H1 (cell line): ENCODE results near the gene SRRM5. TPM values are rescaled to one million over a fixed set of nuclear protein-coding genes. Genes with fewer than 3 reads are reported as not detected.

Experiments used
- CTCF ChIA-PET: fragments of 300-600 bp; sonication (Branson Sonifier 250); formaldehyde crosslinking; loops from one replicate; lab custom pipeline; 2021; ENCODE audit not compliant: partially characterized antibody; lab: Charles Lee
- POLR2A ChIA-PET: fragments of 300-600 bp; sonication (Branson Sonifier 250); formaldehyde crosslinking; loops from one replicate; lab custom pipeline; 2021; ENCODE audit warnings: inconsistent platforms; ENCODE audit not compliant: partially characterized antibody; lab: Charles Lee
- DNase-seq, 2 experiments: peaks; one replicate each; pipeline versions ENCODE4 v3.0.0 to v3.0.0-alpha.2; 2010 to 2022; ENCODE audit warnings: low spot score in 2 of 2, low read depth in 1 of 2, mixed read lengths in 1 of 2
- FAIRE-seq: peaks from 2 replicates; lab custom pipeline; 2011; peaks lifted over from hg19 to GRCh38; lab: Jason Lieb, UNC
- H2AFZ ChIP-seq: 2 replicates; pipeline ENCODE4 v1.8.1; 2012; ENCODE audit warnings: low read length, inconsistent platforms
- H2AK5ac ChIP-seq: 2 replicates; pipeline ENCODE4 v1.6.1; 2013; ENCODE audit warnings: low read depth, low read length
- H2BK120ac ChIP-seq: replicated peaks from 2 replicates; pipeline ENCODE3; 2013; ENCODE audit warnings: low read depth, low read length, inconsistent platforms
- H2BK12ac ChIP-seq: 2 replicates; pipeline ENCODE4 v1.6.1; 2013; ENCODE audit warnings: low read depth, low read length
- H2BK15ac ChIP-seq: 2 replicates; pipeline ENCODE4 v1.6.1; 2013; ENCODE audit warnings: low read length
- H2BK20ac ChIP-seq: 2 replicates; pipeline ENCODE4 v1.6.1; 2013; ENCODE audit warnings: low read length
- H2BK5ac ChIP-seq: 2 replicates; pipeline ENCODE4 v1.6.1; 2013; ENCODE audit warnings: low read depth, low read length
- H3K14ac ChIP-seq: 2 replicates; pipeline ENCODE4 v1.6.1; 2013; ENCODE audit warnings: inconsistent platforms; ENCODE audit not compliant: insufficient read length
- H3K18ac ChIP-seq: 2 replicates; pipeline ENCODE4 v1.6.1; 2013; ENCODE audit warnings: low read length; ENCODE audit errors: extremely low read depth
- H3K23ac ChIP-seq: 2 replicates; pipeline ENCODE4 v1.6.1; 2013; ENCODE audit warnings: inconsistent platforms; ENCODE audit not compliant: insufficient read length
- H3K23me2 ChIP-seq: 2 replicates; pipeline ENCODE4 v1.6.1; 2013; ENCODE audit warnings: low read depth, low read length
- H3K27ac ChIP-seq: 2 replicates; pipeline ENCODE4 v1.6.1; 2011; ENCODE audit warnings: low read depth, low read length, inconsistent platforms
- H3K27me3 ChIP-seq, 4 experiments: replicated peaks in 1 of 4; 1 replicate in 1 of 4; 2 replicates in 3 of 4; pipeline versions ENCODE4 v1.6.1 to v1.8.1; 2011 to 2013; ENCODE audit warnings: low read length in 3 of 4, mild to moderate bottlenecking in 3 of 4, inconsistent platforms in 2 of 4, mixed read lengths in 2 of 4, moderate library complexity in 1 of 4; ENCODE audit not compliant: control insufficient read depth in 3 of 4, insufficient read depth in 3 of 4; ENCODE audit errors: extremely low read depth in 1 of 4
- H3K36me3 ChIP-seq, 4 experiments: 2 replicates each; pipeline versions ENCODE4 v1.6.1 to v1.8.1; 2011 to 2013; ENCODE audit warnings: mild to moderate bottlenecking in 4 of 4, low read length in 3 of 4, moderate library complexity in 2 of 4, control low read depth in 1 of 4, inconsistent platforms in 1 of 4; ENCODE audit not compliant: insufficient read depth in 4 of 4, control insufficient read depth in 2 of 4
- H3K4ac ChIP-seq: replicated peaks from 2 replicates; pipeline ENCODE3; 2013; ENCODE audit warnings: low read length, low read depth, mixed read lengths, inconsistent platforms; ENCODE audit not compliant: insufficient read length
- H3K4me1 ChIP-seq, 4 experiments: replicated peaks in 1 of 4; 1 replicate in 1 of 4; 2 replicates in 3 of 4; pipeline versions ENCODE4 v1.6.1 to v1.8.1; 2011 to 2013; ENCODE audit warnings: low read length in 3 of 4, inconsistent platforms in 2 of 4, mixed read lengths in 1 of 4; ENCODE audit not compliant: insufficient read depth in 4 of 4, control insufficient read depth in 3 of 4
- H3K4me2 ChIP-seq, 2 experiments: 2 replicates each; pipeline versions ENCODE4 v1.6.1 to v1.8.1; 2011 to 2013; ENCODE audit warnings: low read depth in 2 of 2, low read length in 2 of 2, control low read depth in 1 of 2, inconsistent platforms in 1 of 2, mild to moderate bottlenecking in 1 of 2; ENCODE audit not compliant: insufficient read depth in 1 of 2
- H3K4me3 ChIP-seq, 4 experiments: fragments of 200-600, 300-600 bp in 1 of 4; sonication (generic), shearing (Covaris generic), sonication (Bioruptor Twin) in 1 of 4; 2 replicates each; pipeline versions ENCODE4 v1.5.1 to v1.8.1; 2011 to 2016; ENCODE audit warnings: low read length in 4 of 4, low read depth in 3 of 4, control low read depth in 2 of 4, inconsistent platforms in 2 of 4, mild to moderate bottlenecking in 2 of 4, mixed read lengths in 1 of 4, moderate library complexity in 1 of 4; ENCODE audit not compliant: insufficient read depth in 2 of 4; ENCODE audit errors: extremely low read depth in 1 of 4
- H3K56ac ChIP-seq: replicated peaks from 2 replicates; pipeline ENCODE3; 2013; ENCODE audit warnings: low read depth, mild to moderate bottlenecking, mixed read lengths, low read length, inconsistent platforms; ENCODE audit not compliant: insufficient read length
- H3K79me1 ChIP-seq: 2 replicates; pipeline ENCODE4 v1.6.1; 2013; ENCODE audit warnings: low read depth, low read length, control low read depth
- H3K79me2 ChIP-seq, 2 experiments: 2 replicates each; pipeline versions ENCODE4 v1.6.1 to v1.8.1; 2012 to 2013; ENCODE audit warnings: low read length in 2 of 2, mild to moderate bottlenecking in 2 of 2, inconsistent platforms in 1 of 2; ENCODE audit not compliant: insufficient read depth in 2 of 2, control insufficient read depth in 1 of 2
- H3K9ac ChIP-seq, 4 experiments: replicated peaks in 1 of 4; 1 replicate in 1 of 4; 2 replicates in 3 of 4; pipeline versions ENCODE4 v1.6.1 to v1.8.1; 2011 to 2013; ENCODE audit warnings: low read depth in 3 of 4, low read length in 3 of 4, control low read depth in 2 of 4, mild to moderate bottlenecking in 2 of 4, moderate library complexity in 2 of 4, inconsistent platforms in 1 of 4; ENCODE audit errors: extremely low read depth in 1 of 4
- H3K9me3 ChIP-seq, 2 experiments: 2 replicates each; pipeline versions ENCODE4 v1.6.1 to v1.8.1; 2012 to 2013; ENCODE audit warnings: mild to moderate bottlenecking in 2 of 2, moderate library complexity in 2 of 2, control low read depth in 1 of 2, inconsistent platforms in 1 of 2, low read depth in 1 of 2, low read length in 1 of 2, mixed read lengths in 1 of 2; ENCODE audit not compliant: insufficient read depth in 2 of 2
- H4K20me1 ChIP-seq, 2 experiments: replicated peaks in 1 of 2; 2 replicates each; pipeline versions ENCODE3 to v1.8.1; 2011 to 2013; ENCODE audit warnings: inconsistent platforms in 2 of 2, low read length in 2 of 2, mild to moderate bottlenecking in 1 of 2; ENCODE audit not compliant: insufficient read depth in 2 of 2, control insufficient read depth in 1 of 2
- H4K5ac ChIP-seq: 2 replicates; pipeline ENCODE4 v1.6.1; 2013; ENCODE audit warnings: low read length, low read depth, mixed read lengths, inconsistent platforms; ENCODE audit not compliant: insufficient read length
- H4K8ac ChIP-seq: 2 replicates; pipeline ENCODE4 v1.8.0; 2013; ENCODE audit warnings: mild to moderate bottlenecking, moderate library complexity, low read length, inconsistent platforms; ENCODE audit not compliant: insufficient read depth; ENCODE audit errors: extremely low read depth
- H4K91ac ChIP-seq: replicated peaks from 2 replicates; pipeline ENCODE3; 2013; ENCODE audit warnings: low read length, mixed read lengths, inconsistent platforms; ENCODE audit not compliant: insufficient read length
- BACH1 ChIP-seq: IDR thresholded peaks from 2 replicates; pipeline ENCODE4 v1.6.1; 2012; ENCODE audit warnings: low read length, improper control_type of control experiment
- BCL11A ChIP-seq, 2 experiments: IDR thresholded peaks; one replicate each; pipeline ENCODE4 v1.6.1; 2011; ENCODE audit warnings: low read depth in 2 of 2, low read length in 2 of 2, mild to moderate bottlenecking in 2 of 2
- BRCA1 ChIP-seq: IDR thresholded peaks from 2 replicates; pipeline ENCODE4 v1.6.1; 2012; ENCODE audit warnings: low read depth, low read length, improper control_type of control experiment
- EZH2 ChIP-seq: fragments of 200-600 bp; sonication (generic); IDR thresholded peaks from 2 replicates; pipeline ENCODE4 v1.7.1; 2012; ENCODE audit warnings: low read depth, mild to moderate bottlenecking, moderate library complexity, low read length, inconsistent platforms; ENCODE audit not compliant: severe bottlenecking
- KDM1A ChIP-seq: fragments of 200-600, 300-600 bp; sonication (generic); IDR thresholded peaks from 2 replicates; pipeline ENCODE4 v1.7.1; 2016; ENCODE audit warnings: mild to moderate bottlenecking, low read length, borderline replicate concordance
- PHF8 ChIP-seq: fragments of 200-600 bp; sonication (generic); conservative IDR thresholded peaks from 2 replicates; pipeline ENCODE4 v1.7.1; 2012; ENCODE audit warnings: low read depth, mild to moderate bottlenecking, inconsistent platforms, low read length, moderate library complexity
- POU5F1 ChIP-seq: IDR thresholded peaks from 2 replicates; pipeline ENCODE4 v1.6.1; 2011; ENCODE audit warnings: low read depth, mild to moderate bottlenecking, low read length, moderate library complexity
- SIRT6 ChIP-seq: IDR thresholded peaks from one replicate; pipeline ENCODE4 v1.7.1; 2012; ENCODE audit warnings: low read length, inconsistent platforms
- SP1 ChIP-seq: IDR thresholded peaks from 2 replicates; pipeline ENCODE4 v1.6.1; 2011; ENCODE audit warnings: low read depth, low read length
- SUZ12 ChIP-seq: fragments of 200-600 bp; sonication (generic); IDR thresholded peaks from 2 replicates; pipeline ENCODE4 v1.6.1; 2012; ENCODE audit warnings: mild to moderate bottlenecking, inconsistent platforms, low read length, moderate library complexity, mixed read lengths
- ZNF274 ChIP-seq: IDR thresholded peaks from 2 replicates; pipeline ENCODE4 v1.7.0; 2012; ENCODE audit warnings: low read length, borderline replicate concordance; ENCODE audit errors: extremely low read depth
- WGBS, 2 experiments: shearing (Covaris generic) in 1 of 2; methylation state at CpG; one replicate each; pipeline versions ENCODE4 v1.1.6 to v1.1.7; 2013 to 2015; ENCODE audit warnings: low lambda C conversion rate in 2 of 2, mixed read lengths in 2 of 2, inconsistent platforms in 1 of 2, low coverage in 1 of 2, missing lambda C conversion rate in 1 of 2; ENCODE audit not compliant: insufficient replicate concordance in 2 of 2, insufficient coverage in 1 of 2, insufficient read length in 1 of 2; ENCODE audit errors: extremely low coverage in 1 of 2, missing lambda C conversion rate in 1 of 2; 5-methylcytosine and 5-hydroxymethylcytosine counted together
- polyA plus RNA-seq, 7 experiments: library from polyadenylated mRNA; depleted of rRNA in 3 of 7; stranded (reverse) in 5 of 7; unstranded in 2 of 7; fragments of >200 nt in 5 of 7; fragments of 200-250 nt in 2 of 7; gene quantifications; 1 replicate in 5 of 7; 2 replicates in 1 of 7; 4 replicates in 1 of 7; pipeline versions ENCODE4 v1.2.1 to v1.2.3, GENCODE V29; 2011 to 2013; ENCODE audit warnings: missing spikeins in 2 of 7, mixed read lengths in 2 of 7
- total RNA-seq: library from RNA; stranded (reverse); fragmentation: NEBNext Ultra II Directional; extraction: Animal tissue kit (Norgen Biotek cat#: 25700); gene quantifications from 2 replicates; pipeline ENCODE4 v1.2.1, GENCODE V29; 2021
- TF ChIP-seq, protein P1 (sequence below): IDR thresholded peaks from 2 replicates; pipeline ENCODE4 v1.6.1; 2012; ENCODE audit warnings: low read length, inconsistent platforms

The SRRM5 gene
- total and polyA plus RNA-seq, 2 of the 8 experiments (the other 6 are each of a cell fraction or from before 2014, with no cell fraction given): 0.06 to 0.11 TPM

DNA sequence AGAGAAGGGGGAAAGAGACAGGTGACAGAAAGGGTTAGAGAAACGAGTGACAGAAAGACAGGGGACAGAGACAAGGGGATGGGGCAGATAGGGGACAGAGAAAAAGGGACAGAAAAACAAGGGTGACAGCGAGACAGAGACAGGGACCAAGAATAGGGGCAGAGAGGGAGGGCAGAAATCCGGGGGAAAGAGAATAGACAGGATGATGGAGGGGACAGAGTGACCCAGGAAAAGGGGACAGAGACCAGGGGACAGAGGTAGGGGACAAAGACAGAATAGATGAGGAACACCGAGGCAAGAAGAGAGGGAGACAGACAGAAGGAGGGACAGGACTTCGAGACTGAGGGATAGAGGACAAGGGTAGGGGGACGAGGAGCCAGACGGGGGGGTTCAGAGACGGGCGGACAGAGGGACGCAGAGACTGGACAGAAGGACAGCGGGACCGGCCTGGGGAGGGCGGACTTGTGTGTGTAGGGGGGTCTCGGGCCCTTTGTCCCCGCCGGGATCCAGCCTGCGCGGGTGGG, 27.2 kb downstream of the SRRM5 start:
- FAIRE-seq: no peak
- Histone ChIP-seq H3K4me3 (peak overlapping the region; percentile 72 to 90 (median 80)), H3K23me2 (peaks cover 20% of the 10 kb centered on the region), H3K9ac (peak overlapping the region in 2 of 4 experiments; percentile 43 to 51; a peak in 3 of 7 replicates), H2BK15ac (no peak overlapping the region), H3K14ac (no peak overlapping the region), H3K27ac (no peak overlapping the region), H2BK20ac (0 out of 2 replicates have a peak overlapping the region, but pooled peaks have one; percentile 72), H2BK5ac (no peak overlapping the region), H3K18ac (peak overlapping the region; percentile 41; the same call in 1 of the 2 replicates), H2AK5ac (no peak overlapping the region; the same call in 1 of the 2 replicates), H2BK12ac (no peak overlapping the region), H4K5ac (no peak overlapping the region), H3K9me3 (no peaks in the 10 kb centered on the region), H4K91ac (no peak overlapping the region), H4K8ac (no peak overlapping the region; the same call in 1 of the 2 replicates), H2AFZ (no peak overlapping the region), H4K20me1 (peaks cover 0 to 1% of the 10 kb centered on the region in 2 experiments), H2BK120ac (no peak overlapping the region), H3K56ac (no peak overlapping the region), H3K36me3 (no peaks in the 10 kb centered on the region), H3K4ac (no peak overlapping the region), H3K23ac (no peak overlapping the region), H3K27me3 (peaks cover 11 to 48% (median 31%) of the 10 kb centered on the region in 4 experiments), H3K79me1 (peaks cover 2% of the 10 kb centered on the region; the same call in 1 of the 2 replicates), H3K79me2 (no peaks in the 10 kb centered on the region), H3K4me1 (peaks cover 8 to 29% (median 18%) of the 10 kb centered on the region in 4 experiments), H3K4me2 (peak overlapping the region; percentile 89 to 92)
- ChIA-PET CTCF (interaction anchor here (1.4 kb wide), 1 partner anchor 26 kb away, joined by 3 read pairs; no protein-coding TSS in a partner anchor), POLR2A (interaction anchor here (1.7 kb wide), 1 partner anchor 17 kb away, joined by 4 read pairs; no protein-coding TSS in a partner anchor)
- WGBS, 2 experiments: 14% methylated on average over 10 of the region's 18 CpGs; no CpG with 5 or more reads in 1 of the 2 experiments
- DNase-seq: no peak
- TF ChIP-seq ZNF274 (no peak), KDM1A (no peak), EZH2 (no peak), SUZ12 (no peak), BACH1 (no peak), PHF8 (no peak), SIRT6 (no peak), BCL11A (IDR thresholded peaks at IDR 0.05; ENCODE audit: low read depth in 2 of 2, low read length in 2 of 2) (no peak), BRCA1 (no peak), SP1 (no peak), POU5F1 (no peak)
- TF ChIP-seq, protein P1, sequence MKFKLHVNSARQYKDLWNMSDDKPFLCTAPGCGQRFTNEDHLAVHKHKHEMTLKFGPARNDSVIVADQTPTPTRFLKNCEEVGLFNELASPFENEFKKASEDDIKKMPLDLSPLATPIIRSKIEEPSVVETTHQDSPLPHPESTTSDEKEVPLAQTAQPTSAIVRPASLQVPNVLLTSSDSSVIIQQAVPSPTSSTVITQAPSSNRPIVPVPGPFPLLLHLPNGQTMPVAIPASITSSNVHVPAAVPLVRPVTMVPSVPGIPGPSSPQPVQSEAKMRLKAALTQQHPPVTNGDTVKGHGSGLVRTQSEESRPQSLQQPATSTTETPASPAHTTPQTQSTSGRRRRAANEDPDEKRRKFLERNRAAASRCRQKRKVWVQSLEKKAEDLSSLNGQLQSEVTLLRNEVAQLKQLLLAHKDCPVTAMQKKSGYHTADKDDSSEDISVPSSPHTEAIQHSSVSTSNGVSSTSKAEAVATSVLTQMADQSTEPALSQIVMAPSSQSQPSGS: no peak
